ENCODE data around the gene LCTL.
A peak's percentile ranks its signal among the peaks of the same experiment; 100 is the strongest.
"Not testable (repeated sequence)": the region's sequence is repeated elsewhere in the genome, so short reads cannot be mapped to it uniquely, and the experiment has no call there.

Gene LCTL

GRCh38 chr15:66504563-66505429 lies 61.0 kb downstream of the LCTL start, which contains the start of the genes RPL4 and ZWILCH:
Gene RPL4, minus strand, starts transcription at chr15:66504855. Its CDS starts 65 bp downstream, at chr15:66504790.
Gene ZWILCH, plus strand, starts transcription at chr15:66505326. Its CDS starts 13 bp downstream, at chr15:66505339.
- peak within 1 kb of the TSS; percentile 96 for H3K4me3 ChIP-seq (ENCODE audit: control insufficient read depth, low read depth, low read length)
- peak; percentile 76 for DNase-seq (ENCODE audit: low read depth)
- no peak for TF ChIP-seq CTCF (IDR thresholded peaks at IDR 0.05; ENCODE audit: control insufficient read depth, insufficient read depth, low read depth, low read length, missing control alignments)

GRCh38 chr15:66503780-66504562 lies 61.8 kb downstream of the LCTL start:
- TF ChIP-seq CTCF (IDR thresholded peaks at IDR 0.05; ENCODE audit: control insufficient read depth, insufficient read depth, low read depth, low read length, missing control alignments) = no peak
- H3K4me3 ChIP-seq (ENCODE audit: control insufficient read depth, low read depth, low read length) = peak overlapping the region; percentile 96
- no peak for DNase-seq (ENCODE audit: low read depth)

GRCh38 chr15:66503041-66503648 lies 62.7 kb downstream of the LCTL start:
- peak overlapping the region; percentile 96 for H3K4me3 ChIP-seq (ENCODE audit: control insufficient read depth, low read depth, low read length)
- not testable (repeated sequence) for DNase-seq (ENCODE audit: low read depth)

GRCh38 chr15:66502491-66502890 lies 63.3 kb downstream of the LCTL start:
- no peak overlapping the region for H3K4me3 ChIP-seq (ENCODE audit: control insufficient read depth, low read depth, low read length)
- TF ChIP-seq CTCF (IDR thresholded peaks at IDR 0.05; ENCODE audit: control insufficient read depth, insufficient read depth, low read depth, low read length, missing control alignments) = no peak
- DNase-seq (ENCODE audit: low read depth) = no peak

- DNase-seq (ENCODE audit: low read depth) = not testable (repeated sequence)
Measured at GRCh38 chr15:66500346-66500745, 65.5 kb downstream of the LCTL start.

GRCh38 chr15:66498501-66499386 lies 67.1 kb downstream of the LCTL start:
- H3K4me3 ChIP-seq (ENCODE audit: control insufficient read depth, low read depth, low read length) = no peak overlapping the region
- DNase-seq (ENCODE audit: low read depth) = no peak
- TF ChIP-seq CTCF (IDR thresholded peaks at IDR 0.05; ENCODE audit: control insufficient read depth, insufficient read depth, low read depth, low read length, missing control alignments) = peak; percentile 32

More at GRCh38 chr15:66500346-66500745, 65.5 kb downstream of the LCTL start:
- H3K4me3 ChIP-seq (ENCODE audit: control insufficient read depth, low read depth, low read length) = not testable (repeated sequence)
